Right atrium auricular region (tissue), 2 donors: Measurements from ENCODE around the gene EIF1. TPM values are rescaled to one million over a fixed set of nuclear protein-coding genes. Genes with fewer than 3 reads are reported as not detected.
"Not testable (repeated sequence)": the region's sequence is repeated elsewhere in the genome, so short reads cannot be mapped to it uniquely, and the experiment has no call there.

ENCODE experiments used
- DNase-seq: peaks from one replicate; pipeline ENCODE4 v3.0.0-alpha.2; 2019; ENCODE audit warnings: low spot score
- H3K27ac ChIP-seq, 2 donors: fragments of 200-600 bp; sonication (generic); 1 replicate in 1 of 2; 2 replicates in 1 of 2; pipeline ENCODE4 v1.5.1; 2016 to 2019
- H3K27me3 ChIP-seq, 2 donors: fragments of 200-600 bp; sonication (generic); one replicate each; pipeline versions ENCODE4 v1.5.1 to v1.6.0; 2017 to 2019
- H3K36me3 ChIP-seq: fragments of 200-600 bp; sonication (generic); one replicate; pipeline ENCODE4 v1.5.1; 2016
- H3K4me1 ChIP-seq, 2 donors: fragments of 200-600 bp; sonication (generic); one replicate each; pipeline versions ENCODE4 v1.5.1 to v1.6.0; 2017 to 2019
- H3K4me3 ChIP-seq, 2 donors: fragments of 200-600 bp; sonication (generic); 1 replicate in 1 of 2; 2 replicates in 1 of 2; pipeline ENCODE4 v1.5.1; 2017 to 2019; ENCODE audit warnings: mild to moderate bottlenecking in 1 of 2, moderate library complexity in 1 of 2
- H3K9me3 ChIP-seq, 2 donors: fragments of 200-600 bp; sonication (generic); one replicate each; pipeline ENCODE4 v1.5.1; 2019
- total RNA-seq, 2 donors: library from RNA; depleted of rRNA; stranded (reverse); fragments of >200 nt; gene quantifications; one replicate each; pipeline ENCODE4 v1.1.0, GENCODE V29; 2016
- TF ChIP-seq, protein P1 (sequence below), 2 donors: fragments of 200-600 bp; sonication (generic); IDR thresholded peaks; one replicate each; pipeline ENCODE4 v1.5.1; 2019; ENCODE audit warnings: antibody characterized with exemption in 2 of 2

EIF1 gene
- 100 to 1,000 TPM; 331 to 390 TPM for total RNA-seq

DNA sequence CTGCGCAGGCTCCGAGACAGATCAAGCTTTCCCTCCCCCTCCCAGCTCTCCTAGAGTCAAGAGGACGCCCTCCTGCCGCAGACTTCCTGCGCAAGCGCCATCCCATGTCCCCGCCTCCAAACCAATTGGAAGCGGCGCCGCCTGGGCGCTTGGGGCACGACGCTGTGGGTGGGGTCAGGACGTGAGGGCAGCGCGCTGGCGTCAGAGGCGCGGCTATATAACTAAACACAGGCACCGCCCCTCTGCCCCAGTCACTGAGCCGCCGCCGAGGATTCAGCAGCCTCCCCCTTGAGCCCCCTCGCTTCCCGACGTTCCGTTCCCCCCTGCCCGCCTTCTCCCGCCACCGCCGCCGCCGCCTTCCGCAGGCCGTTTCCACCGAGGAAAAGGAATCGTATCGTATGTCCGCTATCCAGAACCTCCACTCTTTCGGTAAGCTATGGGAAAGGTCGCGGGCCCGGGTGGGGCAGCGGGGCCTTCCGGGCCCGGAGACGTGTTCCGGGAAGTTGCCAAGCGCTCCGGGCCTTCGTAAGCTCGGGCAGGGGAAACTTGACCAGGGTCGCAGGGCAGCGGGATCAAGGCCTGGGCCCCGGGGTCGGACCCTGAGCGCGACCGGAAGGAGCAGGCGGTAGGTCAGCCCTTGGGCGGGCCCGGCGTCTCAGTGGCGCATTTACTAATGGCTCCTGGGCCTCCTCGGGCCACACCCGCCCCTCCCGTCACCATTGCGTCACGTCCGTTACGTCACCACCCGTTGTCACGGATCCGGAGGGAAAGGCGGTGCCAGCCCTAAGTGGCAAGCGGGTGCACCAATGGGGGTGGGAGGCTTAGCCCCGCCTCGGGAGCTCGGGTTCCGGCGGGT, at the start of gene EIF1:
TSS of gene EIF1 (plus strand) at position 245 of the 856 bp plus-strand sequence. CDS start at position 399, 154 bp downstream.
- H3K27ac ChIP-seq = peak within 1 kb of the TSS; percentile 100
- peak; percentile 100 for DNase-seq
- H3K27me3 ChIP-seq = no peaks in the 10 kb centered on the region
- H3K9me3 ChIP-seq = no peaks in the 10 kb centered on the region
- peaks cover 0 to 30% of the 10 kb centered on the region in 2 donors for H3K4me1 ChIP-seq
- TF ChIP-seq, protein P1, sequence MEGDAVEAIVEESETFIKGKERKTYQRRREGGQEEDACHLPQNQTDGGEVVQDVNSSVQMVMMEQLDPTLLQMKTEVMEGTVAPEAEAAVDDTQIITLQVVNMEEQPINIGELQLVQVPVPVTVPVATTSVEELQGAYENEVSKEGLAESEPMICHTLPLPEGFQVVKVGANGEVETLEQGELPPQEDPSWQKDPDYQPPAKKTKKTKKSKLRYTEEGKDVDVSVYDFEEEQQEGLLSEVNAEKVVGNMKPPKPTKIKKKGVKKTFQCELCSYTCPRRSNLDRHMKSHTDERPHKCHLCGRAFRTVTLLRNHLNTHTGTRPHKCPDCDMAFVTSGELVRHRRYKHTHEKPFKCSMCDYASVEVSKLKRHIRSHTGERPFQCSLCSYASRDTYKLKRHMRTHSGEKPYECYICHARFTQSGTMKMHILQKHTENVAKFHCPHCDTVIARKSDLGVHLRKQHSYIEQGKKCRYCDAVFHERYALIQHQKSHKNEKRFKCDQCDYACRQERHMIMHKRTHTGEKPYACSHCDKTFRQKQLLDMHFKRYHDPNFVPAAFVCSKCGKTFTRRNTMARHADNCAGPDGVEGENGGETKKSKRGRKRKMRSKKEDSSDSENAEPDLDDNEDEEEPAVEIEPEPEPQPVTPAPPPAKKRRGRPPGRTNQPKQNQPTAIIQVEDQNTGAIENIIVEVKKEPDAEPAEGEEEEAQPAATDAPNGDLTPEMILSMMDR (IDR thresholded peaks at IDR 0.05) = no peak
- peak within 1 kb of the TSS; percentile 92 to 99 for H3K4me3 ChIP-seq
- H3K36me3 ChIP-seq = peaks cover 46% of the 10 kb centered on the region

- DNase-seq = no peak
- H3K4me1 ChIP-seq = peaks cover 0 to 13% of the 10 kb centered on the region in 2 donors
- TF ChIP-seq, protein P1 (IDR thresholded peaks at IDR 0.05) = no peak
Measured at GRCh38 chr17:41638941-41639340, 49.7 kb upstream of the EIF1 start.

GRCh38 chr17:41639492-41640473, 48.9 kb upstream of the EIF1 start:
- no peak for DNase-seq
- no peak overlapping the region for H3K27ac ChIP-seq
- TF ChIP-seq, protein P1 (IDR thresholded peaks at IDR 0.05) = no peak
- H3K4me1 ChIP-seq = peaks cover 0 to 12% of the 10 kb centered on the region in 2 donors
- no peak overlapping the region for H3K4me3 ChIP-seq
- no peaks in the 10 kb centered on the region for H3K36me3 ChIP-seq
- no peaks in the 10 kb centered on the region for H3K9me3 ChIP-seq
- no peaks in the 10 kb centered on the region for H3K27me3 ChIP-seq

More at GRCh38 chr17:41638941-41639340, 49.7 kb upstream of the EIF1 start:
- no peak overlapping the region for H3K27ac ChIP-seq
- H3K36me3 ChIP-seq = no peaks in the 10 kb centered on the region
- H3K9me3 ChIP-seq = no peaks in the 10 kb centered on the region
- no peaks in the 10 kb centered on the region for H3K27me3 ChIP-seq
- no peak overlapping the region for H3K4me3 ChIP-seq

DNA sequence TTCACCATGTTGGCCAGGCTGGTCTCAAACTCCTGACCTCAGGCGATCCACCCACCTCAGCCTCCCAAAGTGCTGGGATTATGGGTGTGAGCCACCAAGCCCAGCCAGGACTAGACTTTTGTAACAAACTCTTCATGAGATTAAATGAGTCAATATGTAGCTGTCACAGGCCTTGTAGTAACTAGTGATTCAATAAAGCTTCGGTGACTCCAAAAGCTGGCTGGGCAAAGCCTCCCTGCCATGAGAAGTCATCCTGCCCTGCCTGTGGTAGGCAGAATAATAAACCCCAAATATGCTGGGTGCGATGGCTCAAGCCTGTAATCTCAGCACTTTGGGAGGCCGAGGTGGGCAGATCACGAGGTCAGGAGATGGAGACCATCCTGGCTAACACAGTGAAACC, 48.1 kb upstream of the EIF1 start:
- not testable (repeated sequence) for H3K27me3 ChIP-seq, H3K4me3 ChIP-seq, H3K36me3 ChIP-seq, H3K9me3 ChIP-seq, DNase-seq, H3K27ac ChIP-seq, H3K4me1 ChIP-seq

- H3K4me1 ChIP-seq = peaks cover 0 to 4% of the 10 kb centered on the region in 2 donors
- no peak overlapping the region for H3K27ac ChIP-seq
- no peak overlapping the region for H3K4me3 ChIP-seq
- TF ChIP-seq, protein P1 (IDR thresholded peaks at IDR 0.05) = no peak
- no peak for DNase-seq
- H3K36me3 ChIP-seq = no peaks in the 10 kb centered on the region
- H3K9me3 ChIP-seq = no peaks in the 10 kb centered on the region
- H3K27me3 ChIP-seq = no peaks in the 10 kb centered on the region
Measured at GRCh38 chr17:41642252-41643156, 46.2 kb upstream of the EIF1 start.
